Measurements from ENCODE around the gene SUN1.

Gene SUN1

GRCh38 chr7:863106-863505, 30.8 kb downstream of the SUN1 start:
- Histone ChIP-seq H2AFZ (ENCODE audit: low read length) (no peak overlapping the region), H3F3A (ENCODE audit: insufficient read depth, low read length) (no peaks in the 10 kb centered on the region), H3K79me2 (ENCODE audit: low read length) (no peaks in the 10 kb centered on the region), H3K36me3 (replicated peaks; ENCODE audit: insufficient read depth, low read length) (peaks cover 10% of the 10 kb centered on the region), H3K4me3 (ENCODE audit: low read length) (no peak overlapping the region), H3K4me2 (ENCODE audit: low read depth, low read length) (no peak overlapping the region), H3K9me2 (replicated peaks; ENCODE audit: insufficient read depth, low read length) (no peaks in the 10 kb centered on the region), H3K4me1 (ENCODE audit: low read length) (no peaks in the 10 kb centered on the region), H4K20me1 (ENCODE audit: insufficient read depth, low read length) (no peaks in the 10 kb centered on the region), H3K9ac (ENCODE audit: low read length) (no peak overlapping the region), H3K9me3 (replicated peaks; ENCODE audit: insufficient read depth, low read length) (no peaks in the 10 kb centered on the region), H3K27ac (ENCODE audit: low read length) (no peak overlapping the region), H3K27me3 (replicated peaks; ENCODE audit: insufficient read depth, low read length) (no peaks in the 10 kb centered on the region)
- DNase-seq = no peak
- TF ChIP-seq EZH2phosphoT487 (IDR thresholded peaks at IDR 0.05; ENCODE audit: low read length) (no peak), EZH2 (optimal IDR thresholded peaks at IDR 0.05; ENCODE audit: low read depth, low read length) (no peak), CTCF (IDR thresholded peaks at IDR 0.05; ENCODE audit: low read length) (no peak)

GRCh38 chr7:865921-866320, 33.6 kb downstream of the SUN1 start:
- Histone ChIP-seq H3K9me2 (replicated peaks; ENCODE audit: insufficient read depth, low read length) (no peaks in the 10 kb centered on the region), H3K9ac (ENCODE audit: low read length) (no peak overlapping the region), H3K27ac (ENCODE audit: low read length) (no peak overlapping the region), H3K4me1 (ENCODE audit: low read length) (no peaks in the 10 kb centered on the region), H3K79me2 (ENCODE audit: low read length) (no peaks in the 10 kb centered on the region), H3K4me3 (ENCODE audit: low read length) (no peak overlapping the region), H3K4me2 (ENCODE audit: low read depth, low read length) (no peak overlapping the region), H3K9me3 (replicated peaks; ENCODE audit: insufficient read depth, low read length) (no peaks in the 10 kb centered on the region), H3K36me3 (replicated peaks; ENCODE audit: insufficient read depth, low read length) (peaks cover 9% of the 10 kb centered on the region), H3K27me3 (replicated peaks; ENCODE audit: insufficient read depth, low read length) (no peaks in the 10 kb centered on the region), H2AFZ (ENCODE audit: low read length) (no peak overlapping the region), H4K20me1 (ENCODE audit: insufficient read depth, low read length) (no peaks in the 10 kb centered on the region), H3F3A (ENCODE audit: insufficient read depth, low read length) (no peaks in the 10 kb centered on the region)
- DNase-seq = no peak
- TF ChIP-seq EZH2phosphoT487 (IDR thresholded peaks at IDR 0.05; ENCODE audit: low read length) (no peak), EZH2 (optimal IDR thresholded peaks at IDR 0.05; ENCODE audit: low read depth, low read length) (no peak), CTCF (IDR thresholded peaks at IDR 0.05; ENCODE audit: low read length) (no peak)

GRCh38 chr7:867001-867405, 34.7 kb downstream of the SUN1 start:
- Histone ChIP-seq H3K9me2 (replicated peaks; ENCODE audit: insufficient read depth, low read length) (no peaks in the 10 kb centered on the region), H3K27me3 (replicated peaks; ENCODE audit: insufficient read depth, low read length) (no peaks in the 10 kb centered on the region), H3K9ac (ENCODE audit: low read length) (no peak overlapping the region), H3K9me3 (replicated peaks; ENCODE audit: insufficient read depth, low read length) (no peaks in the 10 kb centered on the region), H2AFZ (ENCODE audit: low read length) (no peak overlapping the region), H3F3A (ENCODE audit: insufficient read depth, low read length) (no peaks in the 10 kb centered on the region), H3K4me2 (ENCODE audit: low read depth, low read length) (no peak overlapping the region), H3K4me3 (ENCODE audit: low read length) (no peak overlapping the region), H3K27ac (ENCODE audit: low read length) (no peak overlapping the region), H3K79me2 (ENCODE audit: low read length) (no peaks in the 10 kb centered on the region), H4K20me1 (ENCODE audit: insufficient read depth, low read length) (no peaks in the 10 kb centered on the region), H3K36me3 (replicated peaks; ENCODE audit: insufficient read depth, low read length) (0 out of 2 replicates have a peak, but pooled peaks cover 4% of the 10 kb centered on the region), H3K4me1 (ENCODE audit: low read length) (no peaks in the 10 kb centered on the region)
- TF ChIP-seq EZH2 (optimal IDR thresholded peaks at IDR 0.05; ENCODE audit: low read depth, low read length) (no peak), CTCF (IDR thresholded peaks at IDR 0.05; ENCODE audit: low read length) (no peak), EZH2phosphoT487 (IDR thresholded peaks at IDR 0.05; ENCODE audit: low read length) (no peak)
- DNase-seq = no peak
